HL-60 (cell line): Measurements from ENCODE around the gene SMIM20.

Experiments
- DNase-seq, 2 experiments: peaks; one replicate each; pipeline ENCODE4 v3.0.0-alpha.2; 2010 to 2020; ENCODE audit warnings: low read depth in 1 of 2, low spot score in 1 of 2
- H3K27ac ChIP-seq: fragments of 250-450 bp; sonication (Bioruptor Pico); replicated peaks from 2 replicates; pipeline ENCODE4 v1.5.1; 2020; ENCODE audit warnings: mild to moderate bottlenecking, moderate library complexity
- H3K27me3 ChIP-seq: fragments of 250-450 bp; sonication (Bioruptor Pico); 2 replicates; pipeline ENCODE4 v1.5.1; 2021; ENCODE audit warnings: mild to moderate bottlenecking, moderate library complexity; ENCODE audit not compliant: insufficient read depth, poor library complexity, severe bottlenecking
- H3K4me3 ChIP-seq: replicated peaks from 2 replicates; pipeline ENCODE4 v1.5.1; 2011; ENCODE audit warnings: mild to moderate bottlenecking, control low read depth, low read length; ENCODE audit not compliant: insufficient read depth
- GABPA ChIP-seq: IDR thresholded peaks from 2 replicates; pipeline ENCODE4 v1.6.1; 2012; ENCODE audit warnings: low read depth
- POLR2AphosphoS5 ChIP-seq: IDR thresholded peaks from 2 replicates; pipeline ENCODE4 v1.6.1; 2012; ENCODE audit warnings: low read depth
- SPI1 ChIP-seq: IDR thresholded peaks from 2 replicates; pipeline ENCODE4 v1.6.1; 2012; ENCODE audit warnings: low read depth, mild to moderate bottlenecking, borderline replicate concordance
- TF ChIP-seq, protein P1 (sequence below): IDR thresholded peaks from 2 replicates; pipeline ENCODE4 v1.6.1; 2012; ENCODE audit warnings: low read depth; ENCODE audit not compliant: insufficient replicate concordance
- TF ChIP-seq, protein P2 (sequence below): IDR thresholded peaks from one replicate; pipeline ENCODE4 v1.5.1; 2011; ENCODE audit warnings: low read length, control low read depth, inconsistent platforms; ENCODE audit not compliant: insufficient read depth

The SMIM20 gene

DNA sequence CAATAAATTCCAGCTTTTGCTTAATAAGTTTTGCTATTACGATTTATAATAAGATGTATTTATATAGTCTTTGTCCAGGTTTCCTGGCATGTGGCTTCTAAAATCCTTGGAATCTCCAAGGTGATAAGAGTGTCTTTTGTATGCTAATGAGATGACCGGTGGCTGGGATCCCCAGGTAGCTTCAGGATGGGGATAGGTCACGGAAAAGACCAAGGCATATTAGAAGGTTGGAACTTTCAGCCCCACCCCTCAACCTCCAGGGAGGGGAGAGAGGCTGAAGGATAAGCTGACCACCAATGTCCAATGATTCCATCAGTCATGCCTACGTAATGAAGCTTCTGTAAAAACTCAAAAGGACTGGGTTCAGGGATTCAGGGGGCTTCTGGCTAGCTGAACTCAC is 41.7 kb downstream of the SMIM20 start:
- Histone ChIP-seq H3K4me3 (no peak overlapping the region), H3K27me3 (no peaks in the 10 kb centered on the region), H3K27ac (no peak overlapping the region)
- DNase-seq = no peak
- TF ChIP-seq, protein P1, sequence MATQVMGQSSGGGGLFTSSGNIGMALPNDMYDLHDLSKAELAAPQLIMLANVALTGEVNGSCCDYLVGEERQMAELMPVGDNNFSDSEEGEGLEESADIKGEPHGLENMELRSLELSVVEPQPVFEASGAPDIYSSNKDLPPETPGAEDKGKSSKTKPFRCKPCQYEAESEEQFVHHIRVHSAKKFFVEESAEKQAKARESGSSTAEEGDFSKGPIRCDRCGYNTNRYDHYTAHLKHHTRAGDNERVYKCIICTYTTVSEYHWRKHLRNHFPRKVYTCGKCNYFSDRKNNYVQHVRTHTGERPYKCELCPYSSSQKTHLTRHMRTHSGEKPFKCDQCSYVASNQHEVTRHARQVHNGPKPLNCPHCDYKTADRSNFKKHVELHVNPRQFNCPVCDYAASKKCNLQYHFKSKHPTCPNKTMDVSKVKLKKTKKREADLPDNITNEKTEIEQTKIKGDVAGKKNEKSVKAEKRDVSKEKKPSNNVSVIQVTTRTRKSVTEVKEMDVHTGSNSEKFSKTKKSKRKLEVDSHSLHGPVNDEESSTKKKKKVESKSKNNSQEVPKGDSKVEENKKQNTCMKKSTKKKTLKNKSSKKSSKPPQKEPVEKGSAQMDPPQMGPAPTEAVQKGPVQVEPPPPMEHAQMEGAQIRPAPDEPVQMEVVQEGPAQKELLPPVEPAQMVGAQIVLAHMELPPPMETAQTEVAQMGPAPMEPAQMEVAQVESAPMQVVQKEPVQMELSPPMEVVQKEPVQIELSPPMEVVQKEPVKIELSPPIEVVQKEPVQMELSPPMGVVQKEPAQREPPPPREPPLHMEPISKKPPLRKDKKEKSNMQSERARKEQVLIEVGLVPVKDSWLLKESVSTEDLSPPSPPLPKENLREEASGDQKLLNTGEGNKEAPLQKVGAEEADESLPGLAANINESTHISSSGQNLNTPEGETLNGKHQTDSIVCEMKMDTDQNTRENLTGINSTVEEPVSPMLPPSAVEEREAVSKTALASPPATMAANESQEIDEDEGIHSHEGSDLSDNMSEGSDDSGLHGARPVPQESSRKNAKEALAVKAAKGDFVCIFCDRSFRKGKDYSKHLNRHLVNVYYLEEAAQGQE = no peak
- TF ChIP-seq GABPA = no peak

- Histone ChIP-seq H3K27ac (no peak overlapping the region), H3K27me3 (no peaks in the 10 kb centered on the region), H3K4me3 (no peak overlapping the region)
- TF ChIP-seq GABPA (no peak), SPI1 (no peak), POLR2AphosphoS5 (no peak)
- TF ChIP-seq, protein P1 = no peak
- TF ChIP-seq, protein P2, sequence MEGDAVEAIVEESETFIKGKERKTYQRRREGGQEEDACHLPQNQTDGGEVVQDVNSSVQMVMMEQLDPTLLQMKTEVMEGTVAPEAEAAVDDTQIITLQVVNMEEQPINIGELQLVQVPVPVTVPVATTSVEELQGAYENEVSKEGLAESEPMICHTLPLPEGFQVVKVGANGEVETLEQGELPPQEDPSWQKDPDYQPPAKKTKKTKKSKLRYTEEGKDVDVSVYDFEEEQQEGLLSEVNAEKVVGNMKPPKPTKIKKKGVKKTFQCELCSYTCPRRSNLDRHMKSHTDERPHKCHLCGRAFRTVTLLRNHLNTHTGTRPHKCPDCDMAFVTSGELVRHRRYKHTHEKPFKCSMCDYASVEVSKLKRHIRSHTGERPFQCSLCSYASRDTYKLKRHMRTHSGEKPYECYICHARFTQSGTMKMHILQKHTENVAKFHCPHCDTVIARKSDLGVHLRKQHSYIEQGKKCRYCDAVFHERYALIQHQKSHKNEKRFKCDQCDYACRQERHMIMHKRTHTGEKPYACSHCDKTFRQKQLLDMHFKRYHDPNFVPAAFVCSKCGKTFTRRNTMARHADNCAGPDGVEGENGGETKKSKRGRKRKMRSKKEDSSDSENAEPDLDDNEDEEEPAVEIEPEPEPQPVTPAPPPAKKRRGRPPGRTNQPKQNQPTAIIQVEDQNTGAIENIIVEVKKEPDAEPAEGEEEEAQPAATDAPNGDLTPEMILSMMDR = no peak
- no peak for DNase-seq
These were observed 42.2 kb downstream of the SMIM20 start for GRCh38 chr4:25956260-25956659.

DNA sequence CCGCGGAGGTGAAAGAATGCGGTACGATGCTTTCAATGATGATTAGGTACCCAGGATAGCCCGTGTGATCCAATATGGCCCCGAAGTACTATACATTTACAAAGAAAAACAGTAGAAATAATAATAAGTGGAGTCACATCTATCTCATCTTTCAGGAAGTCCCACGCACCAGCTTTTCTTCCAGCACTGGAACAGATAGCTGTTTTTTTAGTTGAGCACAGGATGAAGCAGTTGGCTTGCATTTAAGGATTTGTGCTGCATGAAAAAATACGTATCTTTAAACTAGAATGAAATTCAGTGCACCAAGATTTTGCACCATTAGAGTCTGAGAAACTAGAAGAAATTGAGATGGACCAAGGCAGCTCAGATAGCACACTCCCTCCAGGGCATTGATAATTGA is 44.1 kb downstream of the SMIM20 start:
- Histone ChIP-seq H3K4me3 (no peak overlapping the region), H3K27ac (no peak overlapping the region), H3K27me3 (no peaks in the 10 kb centered on the region)
- no peak for DNase-seq
- TF ChIP-seq SPI1 (no peak), POLR2AphosphoS5 (no peak), GABPA (no peak)
- TF ChIP-seq, protein P1 = no peak
- TF ChIP-seq, protein P2 = no peak

- no peak overlapping the region for H3K4me3 ChIP-seq
- no peak for DNase-seq
- H3K27me3 ChIP-seq = no peaks in the 10 kb centered on the region
- TF ChIP-seq, protein P1 = no peak
- no peak for TF ChIP-seq SPI1
- H3K27ac ChIP-seq = no peak overlapping the region
These were observed 48.4 kb downstream of the SMIM20 start for GRCh38 chr4:25962393-25962792.
